ENCODE data around the gene IGF2. TPM values are rescaled to one million over a fixed set of nuclear protein-coding genes. Genes with fewer than 3 reads are reported as not detected.

Gene IGF2
- total RNA-seq, 1 donor from 2014 or later: 188 TPM

DNA sequence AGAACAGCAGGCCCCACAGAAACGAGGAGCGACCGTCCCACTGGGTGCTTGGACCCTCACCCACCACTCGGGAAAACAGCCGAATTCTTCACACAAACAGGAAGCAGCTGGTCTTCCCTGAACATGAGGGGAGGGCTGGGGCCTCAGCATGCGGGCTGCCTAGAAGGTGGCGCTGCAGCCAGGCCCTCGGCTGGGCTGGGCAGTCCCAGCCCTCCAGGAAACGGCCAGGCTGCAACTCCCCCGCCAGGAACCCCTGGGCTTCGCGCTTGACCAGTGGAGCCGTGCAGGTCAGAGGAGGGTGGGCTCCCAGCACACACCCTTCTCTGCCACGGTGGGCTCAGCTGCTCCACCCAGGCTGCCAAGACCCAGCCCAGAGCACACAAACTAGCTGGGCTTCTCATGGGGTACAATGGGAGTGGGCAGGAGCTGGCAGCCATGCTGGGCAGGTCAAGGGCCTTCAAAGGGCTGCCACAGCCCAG, 29.6 kb downstream of the IGF2 start:
- no peak for FAIRE-seq
- H3K27ac Mint-ChIP-seq (ENCODE audit: unreplicated experiment): no peak overlapping the region
- DNase-seq (ENCODE audit: low read depth): no peak

DNA sequence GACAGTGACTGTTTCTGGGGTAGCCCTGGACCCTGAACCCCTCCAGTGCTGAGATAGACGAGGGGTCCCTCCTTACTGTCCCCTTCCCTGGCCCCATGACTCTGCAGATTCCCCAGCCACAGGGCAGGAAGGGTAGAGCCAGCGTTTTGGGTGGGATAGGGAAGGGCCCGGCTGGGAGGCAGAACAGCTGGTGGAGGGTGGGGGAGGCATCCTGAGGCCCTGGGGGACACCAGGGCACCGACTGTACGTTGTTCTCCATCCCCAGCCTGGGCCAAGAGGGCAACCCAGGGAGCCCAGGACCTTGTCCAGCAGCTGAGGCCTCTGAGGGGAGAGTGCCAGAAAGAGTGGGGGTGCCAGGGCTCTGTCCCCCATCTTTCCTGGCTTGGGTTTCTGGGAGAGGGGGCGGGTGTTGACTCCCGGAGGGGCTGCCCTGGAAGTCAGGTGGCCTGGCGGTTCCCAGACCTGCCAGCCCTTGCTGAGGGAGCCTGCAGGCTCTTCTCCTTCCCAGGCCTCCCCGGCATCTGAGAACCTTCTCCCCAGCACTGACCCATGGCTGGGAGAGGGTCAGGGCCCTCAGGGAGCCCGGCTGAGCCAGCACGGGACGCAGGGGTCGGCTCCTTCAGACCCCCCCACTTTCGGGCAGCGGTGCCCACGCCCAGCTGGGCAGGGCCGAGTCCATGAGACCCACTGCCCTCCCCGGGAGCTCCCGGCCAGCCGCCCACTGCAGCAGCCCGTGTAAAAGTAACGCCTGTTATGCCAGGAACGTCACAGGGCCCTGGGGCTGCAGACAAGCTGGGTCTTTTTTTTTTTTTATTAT, 30.3 kb downstream of the IGF2 start:
- no peak overlapping the region for H3K9ac ChIP-seq (ENCODE audit: low read length)
- no peak overlapping the region for H3K27ac ChIP-seq (ENCODE audit: low read depth, low read length)
- peaks cover 1% of the 10 kb centered on the region for H3K36me3 Mint-ChIP-seq (ENCODE audit: low read depth, unreplicated experiment)
- H4K20me1 ChIP-seq (ENCODE audit: insufficient read depth, low read length): no peaks in the 10 kb centered on the region
- H3K4me3 Mint-ChIP-seq (ENCODE audit: unreplicated experiment): no peak overlapping the region
- no peak overlapping the region for H3K4me3 ChIP-seq (ENCODE audit: insufficient read depth, low read depth, low read length)
- peaks cover 3% of the 10 kb centered on the region for H3K9me3 Mint-ChIP-seq (ENCODE audit: unreplicated experiment)
- H3K79me2 ChIP-seq (ENCODE audit: insufficient read depth, low read length): no peaks in the 10 kb centered on the region
- no peak for TF ChIP-seq EZH2 (IDR thresholded peaks at IDR 0.05; ENCODE audit: insufficient read depth, low read length)
- TF ChIP-seq, protein P1, sequence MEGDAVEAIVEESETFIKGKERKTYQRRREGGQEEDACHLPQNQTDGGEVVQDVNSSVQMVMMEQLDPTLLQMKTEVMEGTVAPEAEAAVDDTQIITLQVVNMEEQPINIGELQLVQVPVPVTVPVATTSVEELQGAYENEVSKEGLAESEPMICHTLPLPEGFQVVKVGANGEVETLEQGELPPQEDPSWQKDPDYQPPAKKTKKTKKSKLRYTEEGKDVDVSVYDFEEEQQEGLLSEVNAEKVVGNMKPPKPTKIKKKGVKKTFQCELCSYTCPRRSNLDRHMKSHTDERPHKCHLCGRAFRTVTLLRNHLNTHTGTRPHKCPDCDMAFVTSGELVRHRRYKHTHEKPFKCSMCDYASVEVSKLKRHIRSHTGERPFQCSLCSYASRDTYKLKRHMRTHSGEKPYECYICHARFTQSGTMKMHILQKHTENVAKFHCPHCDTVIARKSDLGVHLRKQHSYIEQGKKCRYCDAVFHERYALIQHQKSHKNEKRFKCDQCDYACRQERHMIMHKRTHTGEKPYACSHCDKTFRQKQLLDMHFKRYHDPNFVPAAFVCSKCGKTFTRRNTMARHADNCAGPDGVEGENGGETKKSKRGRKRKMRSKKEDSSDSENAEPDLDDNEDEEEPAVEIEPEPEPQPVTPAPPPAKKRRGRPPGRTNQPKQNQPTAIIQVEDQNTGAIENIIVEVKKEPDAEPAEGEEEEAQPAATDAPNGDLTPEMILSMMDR (IDR thresholded peaks at IDR 0.05; ENCODE audit: insufficient read depth, low read depth, low read length): no peak
- H3K27me3 ChIP-seq (ENCODE audit: insufficient read depth, low read length): peaks cover 3% of the 10 kb centered on the region
- no peak overlapping the region for H3K4me2 ChIP-seq (ENCODE audit: low read length)
- H3K27ac Mint-ChIP-seq (ENCODE audit: unreplicated experiment): no peak overlapping the region
- H3K36me3 ChIP-seq (ENCODE audit: insufficient read depth, low read length): no peaks in the 10 kb centered on the region
- FAIRE-seq (no peak), DNase-seq (ENCODE audit: low read depth) (no peak)
- peaks cover 22% of the 10 kb centered on the region for H3K27me3 Mint-ChIP-seq (ENCODE audit: low read depth, unreplicated experiment)
- H3K9me3 ChIP-seq (ENCODE audit: insufficient read depth, low read depth, low read length): no peaks in the 10 kb centered on the region
- H2AFZ ChIP-seq (ENCODE audit: low read depth, low read length): no peak overlapping the region
- no peaks in the 10 kb centered on the region for H3K4me1 Mint-ChIP-seq (ENCODE audit: low read depth, unreplicated experiment)
- H3K4me1 ChIP-seq (ENCODE audit: insufficient read depth, low read length): no peaks in the 10 kb centered on the region

More for the DNA sequence above, 29.6 kb downstream of the IGF2 start:
- no peaks in the 10 kb centered on the region for H4K20me1 ChIP-seq (ENCODE audit: insufficient read depth, low read length)
- H3K27me3 Mint-ChIP-seq (ENCODE audit: low read depth, unreplicated experiment): peaks cover 24% of the 10 kb centered on the region
- H3K4me3 Mint-ChIP-seq (ENCODE audit: unreplicated experiment): no peak overlapping the region
- no peaks in the 10 kb centered on the region for H3K36me3 ChIP-seq (ENCODE audit: insufficient read depth, low read length)
- peaks cover 5% of the 10 kb centered on the region for H3K9me3 Mint-ChIP-seq (ENCODE audit: unreplicated experiment)
- no peak overlapping the region for H3K9ac ChIP-seq (ENCODE audit: low read length)
- H3K4me1 Mint-ChIP-seq (ENCODE audit: low read depth, unreplicated experiment): no peaks in the 10 kb centered on the region
- TF ChIP-seq, protein P1 (IDR thresholded peaks at IDR 0.05; ENCODE audit: insufficient read depth, low read depth, low read length): no peak
- TF ChIP-seq EZH2 (IDR thresholded peaks at IDR 0.05; ENCODE audit: insufficient read depth, low read length): no peak
- H3K9me3 ChIP-seq (ENCODE audit: insufficient read depth, low read depth, low read length): no peaks in the 10 kb centered on the region
- no peak overlapping the region for H3K4me2 ChIP-seq (ENCODE audit: low read length)
- H3K4me1 ChIP-seq (ENCODE audit: insufficient read depth, low read length): no peaks in the 10 kb centered on the region
- no peak overlapping the region for H3K4me3 ChIP-seq (ENCODE audit: insufficient read depth, low read depth, low read length)
- H2AFZ ChIP-seq (ENCODE audit: low read depth, low read length): no peak overlapping the region
- H3K36me3 Mint-ChIP-seq (ENCODE audit: low read depth, unreplicated experiment): no peaks in the 10 kb centered on the region
- no peak overlapping the region for H3K27ac ChIP-seq (ENCODE audit: low read depth, low read length)
- no peaks in the 10 kb centered on the region for H3K79me2 ChIP-seq (ENCODE audit: insufficient read depth, low read length)
- peaks cover 3% of the 10 kb centered on the region for H3K27me3 ChIP-seq (ENCODE audit: insufficient read depth, low read length)

All from astrocyte (in vitro differentiated cells and primary cell).